Measurements from ENCODE around the gene SF3B5.

- TF ChIP-seq CTCF (IDR thresholded peaks at IDR 0.05; ENCODE audit: control extremely low read depth in 1 of 3, insufficient read depth in 1 of 3, low read depth in 1 of 3, low read length in 3 of 3), result no peak
- no peak for TF ChIP-seq GABPA (IDR thresholded peaks at IDR 0.05; ENCODE audit: borderline replicate concordance, insufficient read depth, low read length)
- no peak for TF ChIP-seq ZNF274 (IDR thresholded peaks at IDR 0.05; ENCODE audit: borderline replicate concordance, extremely low read depth, low read length)
- no peak for TF ChIP-seq EP300 (IDR thresholded peaks at IDR 0.05; ENCODE audit: borderline replicate concordance in 1 of 2, low read depth in 2 of 2, low read length in 2 of 2)
- TF ChIP-seq MAX (IDR thresholded peaks at IDR 0.05), result no peak
- no peak for TF ChIP-seq YY1 (IDR thresholded peaks at IDR 0.05; ENCODE audit: low read depth, low read length)
- TF ChIP-seq KDM1A (IDR thresholded peaks at IDR 0.05; ENCODE audit: borderline replicate concordance, low read length), result no peak
- no peak for TF ChIP-seq POLR2A (IDR thresholded peaks at IDR 0.05; ENCODE audit: control extremely low read depth in 1 of 2, low read depth in 2 of 2, low read length in 2 of 2)
- TF ChIP-seq POLR2AphosphoS5 (IDR thresholded peaks at IDR 0.05; ENCODE audit: low read depth, low read length), result no peak
- no peak for TF ChIP-seq CREB1 (IDR thresholded peaks at IDR 0.05)
- no peak for TF ChIP-seq EZH2 (IDR thresholded peaks at IDR 0.05; ENCODE audit: low read depth, low read length, severe bottlenecking)
Observed at GRCh38 chr6:144075875-144076274, 19.5 kb downstream of the SF3B5 start.
